ENCODE data around the gene FAM76B.
"Not testable (repeated sequence)": the region's sequence is repeated elsewhere in the genome, so short reads cannot be mapped to it uniquely, and the experiment has no call there.

DNA sequence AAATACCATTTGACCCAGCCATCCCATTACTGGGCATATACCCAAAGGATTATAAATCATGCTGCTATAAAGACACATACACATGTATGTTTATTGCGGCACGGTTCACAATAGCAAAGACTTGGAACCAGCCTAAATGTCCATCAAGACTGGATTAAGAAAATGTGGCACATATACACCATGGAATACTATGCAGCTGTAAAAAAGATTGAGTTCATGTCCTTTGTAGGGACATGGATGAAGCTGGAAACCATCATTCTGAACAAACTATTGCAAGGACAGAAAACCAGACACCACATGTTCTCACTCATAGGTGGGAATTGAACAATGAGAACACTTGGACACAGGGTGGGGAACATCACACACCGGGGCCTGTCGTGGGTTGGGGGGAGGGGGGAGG is 21.5 kb upstream of the FAM76B start:
- TF ChIP-seq, protein P1, sequence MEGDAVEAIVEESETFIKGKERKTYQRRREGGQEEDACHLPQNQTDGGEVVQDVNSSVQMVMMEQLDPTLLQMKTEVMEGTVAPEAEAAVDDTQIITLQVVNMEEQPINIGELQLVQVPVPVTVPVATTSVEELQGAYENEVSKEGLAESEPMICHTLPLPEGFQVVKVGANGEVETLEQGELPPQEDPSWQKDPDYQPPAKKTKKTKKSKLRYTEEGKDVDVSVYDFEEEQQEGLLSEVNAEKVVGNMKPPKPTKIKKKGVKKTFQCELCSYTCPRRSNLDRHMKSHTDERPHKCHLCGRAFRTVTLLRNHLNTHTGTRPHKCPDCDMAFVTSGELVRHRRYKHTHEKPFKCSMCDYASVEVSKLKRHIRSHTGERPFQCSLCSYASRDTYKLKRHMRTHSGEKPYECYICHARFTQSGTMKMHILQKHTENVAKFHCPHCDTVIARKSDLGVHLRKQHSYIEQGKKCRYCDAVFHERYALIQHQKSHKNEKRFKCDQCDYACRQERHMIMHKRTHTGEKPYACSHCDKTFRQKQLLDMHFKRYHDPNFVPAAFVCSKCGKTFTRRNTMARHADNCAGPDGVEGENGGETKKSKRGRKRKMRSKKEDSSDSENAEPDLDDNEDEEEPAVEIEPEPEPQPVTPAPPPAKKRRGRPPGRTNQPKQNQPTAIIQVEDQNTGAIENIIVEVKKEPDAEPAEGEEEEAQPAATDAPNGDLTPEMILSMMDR (IDR thresholded peaks at IDR 0.05), result not testable (repeated sequence)
- TF ChIP-seq EZH2 (IDR thresholded peaks at IDR 0.05), result not testable (repeated sequence)
